Endothelial cell of umbilical vein (primary cell): ENCODE results near the gene PLXNC1. TPM values are rescaled to one million over a fixed set of nuclear protein-coding genes. Genes with fewer than 3 reads are reported as not detected.

Source experiments
- BruUV-seq: library from RNA; stranded (reverse); fragments of 400-500 nt; replicated peaks from 2 replicates; lab custom pipeline; 2021; lab: Mats Ljungman, UMichigan
- CTCF ChIA-PET: fragments of 300-600, 350-600 bp; sonication (Branson Sonifier 250); formaldehyde crosslinking; loops from one replicate; lab custom pipeline; 2021; ENCODE audit warnings: antibody characterized with exemption, inconsistent platforms; lab: Charles Lee
- POLR2A ChIA-PET: fragments of 300-600, 350-600 bp; sonication (Branson Sonifier 250); formaldehyde crosslinking; loops from one replicate; lab custom pipeline; 2021; ENCODE audit warnings: antibody characterized with exemption, inconsistent platforms; lab: Charles Lee
- DNase-seq: peaks from one replicate; pipeline ENCODE4 v3.0.0-alpha.2; 2011; ENCODE audit warnings: low read depth, low spot score
- FAIRE-seq: peaks from 2 replicates; lab custom pipeline; 2011; peaks lifted over from hg19 to GRCh38; lab: Jason Lieb, UNC
- H2AFZ ChIP-seq: 2 replicates; pipeline ENCODE4 v1.6.0; 2012; ENCODE audit warnings: low read depth, low read length, control low read depth, inconsistent platforms
- H3K27ac ChIP-seq: 2 replicates; pipeline ENCODE4 v1.5.1; 2011; ENCODE audit warnings: low read depth, mild to moderate bottlenecking, control low read depth, low read length, moderate library complexity; ENCODE audit not compliant: insufficient read depth
- H3K27me3 ChIP-seq, 2 experiments: 2 replicates each; pipeline versions ENCODE4 v1.6.0 to v1.6.1; 2011; ENCODE audit warnings: low read length in 2 of 2, mixed read lengths in 1 of 2; ENCODE audit not compliant: control insufficient read depth in 2 of 2, insufficient read depth in 2 of 2
- H3K36me3 ChIP-seq, 2 experiments: 2 replicates in 1 of 2; 3 replicates in 1 of 2; pipeline ENCODE4 v1.5.1; 2011; ENCODE audit warnings: low read length in 2 of 2, mild to moderate bottlenecking in 1 of 2, moderate library complexity in 1 of 2; ENCODE audit not compliant: control insufficient read depth in 2 of 2, insufficient read depth in 2 of 2; ENCODE audit errors: extremely low read depth in 1 of 2
- H3K4me1 ChIP-seq: 3 replicates; pipeline ENCODE4 v1.5.1; 2011; ENCODE audit warnings: mild to moderate bottlenecking, low read length; ENCODE audit not compliant: control insufficient read depth, insufficient read depth; ENCODE audit errors: extremely low read depth
- H3K4me2 ChIP-seq: 2 replicates; pipeline ENCODE4 v1.6.1; 2011; ENCODE audit warnings: low read length, control low read depth, mixed read lengths; ENCODE audit not compliant: insufficient read depth
- H3K4me3 ChIP-seq, 3 experiments: fragments of 200-600 bp in 1 of 3; sonication (generic), shearing (Covaris generic) in 1 of 3; replicated peaks in 1 of 3; 2 replicates each; pipeline ENCODE4 v1.5.1; 2011 to 2016; ENCODE audit warnings: control low read depth in 3 of 3, low read length in 3 of 3, mild to moderate bottlenecking in 2 of 3, inconsistent platforms in 1 of 3, low read depth in 1 of 3, moderate library complexity in 1 of 3; ENCODE audit not compliant: insufficient read depth in 1 of 3
- H3K79me2 ChIP-seq: 2 replicates; pipeline ENCODE4 v1.6.0; 2012; ENCODE audit warnings: low read length, inconsistent platforms; ENCODE audit not compliant: control insufficient read depth, insufficient read depth
- H3K9ac ChIP-seq: replicated peaks from 2 replicates; pipeline ENCODE3; 2011; ENCODE audit warnings: low read length, control low read depth; ENCODE audit not compliant: insufficient read depth; ENCODE audit errors: extremely low read depth
- H3K9me1 ChIP-seq: replicated peaks from 3 replicates; pipeline ENCODE4 v1.6.0; 2011; ENCODE audit warnings: mild to moderate bottlenecking, low read length; ENCODE audit not compliant: control insufficient read depth, insufficient read depth; ENCODE audit errors: extremely low read depth
- H3K9me3 ChIP-seq: replicated peaks from 2 replicates; pipeline ENCODE4 v1.5.1; 2012; ENCODE audit warnings: low read length, inconsistent platforms; ENCODE audit not compliant: control insufficient read depth, insufficient read depth
- H4K20me1 ChIP-seq: replicated peaks from 2 replicates; pipeline ENCODE3; 2011; ENCODE audit warnings: mild to moderate bottlenecking, low read length; ENCODE audit not compliant: control insufficient read depth, insufficient read depth; ENCODE audit errors: extremely low read depth
- CTCF ChIP-seq, 2 donors: IDR thresholded peaks; 1 replicate in 1 of 2; 2 replicates in 1 of 2; pipeline ENCODE4 v1.5.1; 2011; ENCODE audit warnings: low read length in 2 of 2, mild to moderate bottlenecking in 2 of 2, moderate library complexity in 2 of 2, control low read depth in 1 of 2, inconsistent platforms in 1 of 2, low read depth in 1 of 2; ENCODE audit not compliant: insufficient read depth in 1 of 2; ENCODE audit errors: extremely low read depth in 1 of 2
- EZH2 ChIP-seq: IDR thresholded peaks from 2 replicates; pipeline ENCODE4 v1.6.1; 2012; ENCODE audit warnings: borderline replicate concordance, low read depth, mild to moderate bottlenecking, moderate library complexity, low read length, inconsistent platforms; ENCODE audit not compliant: severe bottlenecking
- FOS ChIP-seq: IDR thresholded peaks from 2 replicates; pipeline ENCODE4 v1.6.1; 2011; ENCODE audit warnings: mild to moderate bottlenecking, low read length, moderate library complexity, borderline replicate concordance; ENCODE audit not compliant: insufficient read depth
- GATA2 ChIP-seq: IDR thresholded peaks from 2 replicates; pipeline ENCODE4 v1.7.0; 2011; ENCODE audit warnings: low read depth, mild to moderate bottlenecking, moderate library complexity, mixed read lengths, low read length; ENCODE audit not compliant: insufficient read length, insufficient read depth
- JUN ChIP-seq: IDR thresholded peaks from 2 replicates; pipeline ENCODE4 v1.6.1; 2011; ENCODE audit warnings: borderline replicate concordance, low read depth; ENCODE audit not compliant: insufficient read length, insufficient read depth
- MAX ChIP-seq: IDR thresholded peaks from 2 replicates; pipeline ENCODE4 v1.6.1; 2011; ENCODE audit not compliant: insufficient read depth, insufficient read length
- MYC ChIP-seq: IDR thresholded peaks from one replicate; pipeline ENCODE4 v1.6.1; 2011; ENCODE audit warnings: mild to moderate bottlenecking, low read depth, low read length
- POLR2A ChIP-seq: IDR thresholded peaks from 2 replicates; pipeline ENCODE4 v1.6.1; 2012; ENCODE audit warnings: low read depth, mild to moderate bottlenecking, control low read depth, low read length
- POLR2AphosphoS5 ChIP-seq: IDR thresholded peaks from 2 replicates; pipeline ENCODE4 v1.6.1; 2012; ENCODE audit warnings: low read depth, mild to moderate bottlenecking, control low read depth, low read length, moderate library complexity; ENCODE audit not compliant: insufficient read depth
- dilution Hi-C: fragments of 300-500 bp; cut with MboI; formaldehyde crosslinking; loops from one replicate; pipeline ENCODE4 v1.15.0; 2019; ENCODE audit warnings: low sequenced_read_pairs; ENCODE audit not compliant: extremely low pct_ligation_motif_present
- intact Hi-C: fragments of 100-400 bp; cut with micrococcal nuclease; formaldehyde crosslinking; loops from one replicate; pipeline ENCODE4 v1.10.0; 2022
- polyA plus RNA-seq, 4 experiments: library from polyadenylated mRNA; depleted of rRNA in 3 of 4; stranded (reverse) in 3 of 4; unstranded in 1 of 4; fragments of >200 nt; gene quantifications; 2 replicates each; pipeline versions ENCODE4 v1.2.1 to v1.2.3, GENCODE V29; 2011 to 2012; ENCODE audit warnings: missing spikeins in 1 of 4
- total RNA-seq: library from RNA; stranded (reverse); gene quantifications from 2 replicates; pipeline ENCODE4 v1.2.3, GENCODE V29; 2021

The PLXNC1 gene
- total and polyA plus RNA-seq, 2 donors (not counting 3 experiments of a cell fraction or from before 2014, with no cell fraction given), result 0.04 TPM; not detected in 1

- no peak for TF ChIP-seq MAX
- TF ChIP-seq JUN, result no peak
- TF ChIP-seq EZH2, result no peak
- TF ChIP-seq POLR2A, result no peak
- TF ChIP-seq MYC, result no peak
- TF ChIP-seq POLR2AphosphoS5, result no peak
- no peak for TF ChIP-seq GATA2
- no peak for TF ChIP-seq CTCF (IDR thresholded peaks at IDR 0.05; ENCODE audit: extremely low read depth in 1 of 2, insufficient read depth in 1 of 2, low read depth in 1 of 2, low read length in 2 of 2)
- TF ChIP-seq FOS, result no peak
- Histone ChIP-seq H3K9ac (no peak overlapping the region), H3K4me3 (no peak overlapping the region), H3K9me1 (no peaks in the 10 kb centered on the region), H3K36me3 (no peaks in the 10 kb centered on the region), H3K27me3 (peaks cover 0 to 4% of the 10 kb centered on the region in 2 experiments), H3K9me3 (no peaks in the 10 kb centered on the region), H2AFZ (no peak overlapping the region), H3K4me1 (no peaks in the 10 kb centered on the region), H3K4me2 (no peak overlapping the region), H4K20me1 (no peaks in the 10 kb centered on the region), H3K79me2 (no peaks in the 10 kb centered on the region), H3K27ac (no peak overlapping the region)
- no TSS peak for BruUV-seq
- intact Hi-C loops, result no loop called here
- no peak for DNase-seq
- dilution Hi-C loops, result no loop called here
- FAIRE-seq, result no peak
- ChIA-PET POLR2A (no interaction called here), CTCF (no interaction called here)
Observed at GRCh38 chr12:94229902-94230301, 81.5 kb downstream of the PLXNC1 start.
